GM08714 (cell line): ENCODE measurements around the gene GARIN5B.

Experiments used
- H3K4me3 ChIP-seq: fragments of 200-500 bp; sonication (Bioruptor generic); 2 replicates; pipeline ENCODE4 v1.5.1; 2014; ENCODE audit warnings: mild to moderate bottlenecking, low read length, inconsistent platforms
- ZNF274 ChIP-seq: IDR thresholded peaks from 2 replicates; pipeline ENCODE4 v1.6.1; 2012; ENCODE audit warnings: mild to moderate bottlenecking, low read depth, low read length

Gene GARIN5B

GRCh38 chr19:55353356-55353802 is 9.7 kb downstream of the GARIN5B start:
- no peak for TF ChIP-seq ZNF274
- H3K4me3 ChIP-seq = peak overlapping the region; percentile 1; the same call in 1 of the 2 replicates

GRCh38 chr19:55352549-55353145 is 10.4 kb downstream of the GARIN5B start:
- TF ChIP-seq ZNF274 = no peak
- H3K4me3 ChIP-seq = no peak overlapping the region

GRCh38 chr19:55352040-55352439 is 11.0 kb downstream of the GARIN5B start:
- no peak overlapping the region for H3K4me3 ChIP-seq
- no peak for TF ChIP-seq ZNF274

GRCh38 chr19:55350620-55351315 is 12.3 kb downstream of the GARIN5B start:
- H3K4me3 ChIP-seq = no peak overlapping the region
- no peak for TF ChIP-seq ZNF274

GRCh38 chr19:55348317-55349034 is 14.6 kb downstream of the GARIN5B start:
- H3K4me3 ChIP-seq = no peak overlapping the region
- TF ChIP-seq ZNF274 = no peak

GRCh38 chr19:55347442-55348009 is 15.5 kb downstream of the GARIN5B start:
- no peak overlapping the region for H3K4me3 ChIP-seq
- no peak for TF ChIP-seq ZNF274

- no peak for TF ChIP-seq ZNF274
- H3K4me3 ChIP-seq = no peak overlapping the region
Measured at GRCh38 chr19:55346725-55347441, 16.2 kb downstream of the GARIN5B start.

GRCh38 chr19:55345818-55346724 is 17.0 kb downstream of the GARIN5B start:
- no peak for TF ChIP-seq ZNF274
- H3K4me3 ChIP-seq = no peak overlapping the region

- TF ChIP-seq ZNF274 = no peak
- no peak overlapping the region for H3K4me3 ChIP-seq
Measured at GRCh38 chr19:55345101-55345817, 17.8 kb downstream of the GARIN5B start.

- no peak for TF ChIP-seq ZNF274
- H3K4me3 ChIP-seq = no peak overlapping the region
Measured at GRCh38 chr19:55344444-55344843, 18.6 kb downstream of the GARIN5B start.

GRCh38 chr19:55341595-55342531 is 21.2 kb downstream of the GARIN5B start:
- no peak for TF ChIP-seq ZNF274

More at GRCh38 chr19:55341595-55342531, 21.2 kb downstream of the GARIN5B start:
- no peak overlapping the region for H3K4me3 ChIP-seq
